HG02588 (cell line): ENCODE measurements around the gene BAHCC1.

ENCODE experiments used
- ATAC-seq: cut with Tn5 transposase; IDR thresholded peaks from one replicate; pipeline ENCODE4 v1.9.1; 2021; ENCODE audit warnings: mild to moderate bottlenecking, moderate library complexity; ENCODE audit not compliant: unreplicated experiment

BAHCC1 gene

GRCh38 chr17:81396722-81397313 is 1.6 kb downstream of the BAHCC1 start:
- ATAC-seq = no peak

- no peak for ATAC-seq
Observed at GRCh38 chr17:81397314-81398175, 2.3 kb downstream of the BAHCC1 start.

GRCh38 chr17:81398176-81398831 is 3.0 kb downstream of the BAHCC1 start:
- ATAC-seq = no peak

GRCh38 chr17:81398832-81399411 is 3.7 kb downstream of the BAHCC1 start:
- ATAC-seq = no peak

- ATAC-seq = no peak
Observed at GRCh38 chr17:81399481-81400153, 4.4 kb downstream of the BAHCC1 start.

GRCh38 chr17:81400154-81400977 is 5.1 kb downstream of the BAHCC1 start:
- ATAC-seq = no peak

GRCh38 chr17:81400996-81401722 is 5.9 kb downstream of the BAHCC1 start:
- ATAC-seq = no peak

GRCh38 chr17:81401723-81402529 is 6.7 kb downstream of the BAHCC1 start:
- ATAC-seq = no peak

- ATAC-seq = no peak
Observed at GRCh38 chr17:81402530-81402941, 7.3 kb downstream of the BAHCC1 start.

GRCh38 chr17:81402981-81403467 is 7.8 kb downstream of the BAHCC1 start:
- ATAC-seq = no peak

- ATAC-seq = no peak
Observed at GRCh38 chr17:81403671-81404534, 8.6 kb downstream of the BAHCC1 start.

- ATAC-seq = no peak
Observed at GRCh38 chr17:81404558-81405165, 9.4 kb downstream of the BAHCC1 start.

- no peak for ATAC-seq
Observed at GRCh38 chr17:81405411-81405872, 10.2 kb downstream of the BAHCC1 start.

GRCh38 chr17:81406117-81406953 is 11.1 kb downstream of the BAHCC1 start:
- ATAC-seq = no peak

- no peak for ATAC-seq
Observed at GRCh38 chr17:81408049-81408448, 12.8 kb downstream of the BAHCC1 start.
